ENCODE measurements around the gene ERH. TPM values are rescaled to one million over a fixed set of nuclear protein-coding genes. Genes with fewer than 3 reads are reported as not detected.

ERH gene
- total and polyA plus RNA-seq, 10 of the 15 experiments (the other 5 are each of a cell fraction or from before 2014, with no cell fraction given) = 255 to 852 (median 382) TPM

- TF ChIP-seq ZBTB4 (CRISPR knock-in tag; IDR thresholded peaks at IDR 0.05) (no peak), RB1 (IDR thresholded peaks at IDR 0.05; ENCODE audit: borderline replicate concordance) (peak; percentile 62; the same call in 1 of the 2 replicates), FOS (IDR thresholded peaks at IDR 0.05; ENCODE audit: borderline replicate concordance, extremely low read depth, insufficient read length) (no peak), E2F4 (IDR thresholded peaks at IDR 0.05; ENCODE audit: low read depth, low read length) (no peak), MYC (IDR thresholded peaks at IDR 0.05; ENCODE audit: insufficient read depth, insufficient read length, insufficient replicate concordance, low read length, severe bottlenecking) (no peak), NR2C1 (IDR thresholded peaks at IDR 0.05) (peak; percentile 98), RUNX3 (IDR thresholded peaks at IDR 0.05; ENCODE audit: low read length) (peak; percentile 63), IRF4 (IDR thresholded peaks at IDR 0.05; ENCODE audit: low read depth, low read length) (no peak), POLR2AphosphoS5 (IDR thresholded peaks at IDR 0.05; ENCODE audit: low read length) (peak; percentile 93), BCL3 (IDR thresholded peaks at IDR 0.05; ENCODE audit: borderline replicate concordance, insufficient read depth, low read depth, low read length, poor library complexity, severe bottlenecking) (no peak), ZBED1 (IDR thresholded peaks at IDR 0.05; ENCODE audit: borderline replicate concordance) (no peak; the same call in 1 of the 2 replicates), CBFB (IDR thresholded peaks at IDR 0.05; ENCODE audit: low read depth) (peak; percentile 62), KAT2A (conservative IDR thresholded peaks at IDR 0.05; ENCODE audit: control insufficient read depth, low read depth, low read length) (no peak), HDAC6 (IDR thresholded peaks at IDR 0.05; ENCODE audit: unreplicated experiment) (no peak), EP300 (IDR thresholded peaks at IDR 0.05; ENCODE audit: borderline replicate concordance in 1 of 2, control insufficient read depth in 1 of 2, low read depth in 2 of 2, low read length in 2 of 2) (no peak), SIN3A (IDR thresholded peaks at IDR 0.05; ENCODE audit: low read depth, low read length) (peak; percentile 79; the same call in 1 of the 2 replicates), STAT3 (IDR thresholded peaks at IDR 0.05; ENCODE audit: low read depth, low read length) (0 out of 2 replicates have a peak, but pooled peaks have one; percentile 37), ATF2 (IDR thresholded peaks at IDR 0.05; ENCODE audit: low read length) (peak; percentile 70)
Observed at GRCh38 chr14:69398053-69398817, at the start of gene ERH, which contains the start of gene SLC39A9 (continued).
